Measurements from ENCODE around the gene PEX13.

PEX13 gene

GRCh38 chr2:60976256-60976850 lies 41.2 kb upstream of the PEX13 start:
- Histone ChIP-seq H2AFZ (ENCODE audit: low read depth) (no peak overlapping the region), H3K4me2 (no peak overlapping the region), H3K79me2 (ENCODE audit: insufficient read depth, low read depth) (no peaks in the 10 kb centered on the region), H3K27me3 (ENCODE audit: insufficient read depth, low read depth) (no peaks in the 10 kb centered on the region), H3K36me3 (ENCODE audit: insufficient read depth) (no peaks in the 10 kb centered on the region), H3K4me3 (IDR thresholded peaks at IDR 0.05; ENCODE audit: insufficient read depth, low read depth, low read length) (no peak overlapping the region), H3K27ac (no peak overlapping the region), H3K4me1 (ENCODE audit: low read depth, poor library complexity, severe bottlenecking) (peaks cover 33% of the 10 kb centered on the region), H4K20me1 (ENCODE audit: insufficient read depth) (no peaks in the 10 kb centered on the region), H3K9ac (no peak overlapping the region)
- TF ChIP-seq CTCF (conservative IDR thresholded peaks at IDR 0.05; ENCODE audit: low read depth, low read length) = no peak

- Histone ChIP-seq H3K36me3 (ENCODE audit: insufficient read depth) (no peaks in the 10 kb centered on the region), H3K4me1 (ENCODE audit: low read depth, poor library complexity, severe bottlenecking) (peaks cover 37% of the 10 kb centered on the region), H3K4me2 (no peak overlapping the region), H3K79me2 (ENCODE audit: insufficient read depth, low read depth) (no peaks in the 10 kb centered on the region), H3K27ac (no peak overlapping the region), H3K27me3 (ENCODE audit: insufficient read depth, low read depth) (no peaks in the 10 kb centered on the region), H3K4me3 (IDR thresholded peaks at IDR 0.05; ENCODE audit: insufficient read depth, low read depth, low read length) (no peak overlapping the region), H3K9ac (no peak overlapping the region), H4K20me1 (ENCODE audit: insufficient read depth) (no peaks in the 10 kb centered on the region), H2AFZ (ENCODE audit: low read depth) (no peak overlapping the region)
- no peak for TF ChIP-seq CTCF (conservative IDR thresholded peaks at IDR 0.05; ENCODE audit: low read depth, low read length)
Measured at GRCh38 chr2:60976875-60977561, 40.5 kb upstream of the PEX13 start.

GRCh38 chr2:60977562-60977895 lies 40.0 kb upstream of the PEX13 start:
- Histone ChIP-seq H3K27me3 (ENCODE audit: insufficient read depth, low read depth) (no peaks in the 10 kb centered on the region), H3K4me1 (ENCODE audit: low read depth, poor library complexity, severe bottlenecking) (peaks cover 37% of the 10 kb centered on the region), H3K4me2 (no peak overlapping the region), H4K20me1 (ENCODE audit: insufficient read depth) (no peaks in the 10 kb centered on the region), H2AFZ (ENCODE audit: low read depth) (no peak overlapping the region), H3K9ac (no peak overlapping the region), H3K27ac (no peak overlapping the region), H3K4me3 (IDR thresholded peaks at IDR 0.05; ENCODE audit: insufficient read depth, low read depth, low read length) (no peak overlapping the region), H3K36me3 (ENCODE audit: insufficient read depth) (no peaks in the 10 kb centered on the region), H3K79me2 (ENCODE audit: insufficient read depth, low read depth) (no peaks in the 10 kb centered on the region)
- no peak for TF ChIP-seq CTCF (conservative IDR thresholded peaks at IDR 0.05; ENCODE audit: low read depth, low read length)

- H3K9ac ChIP-seq = no peak overlapping the region
- no peaks in the 10 kb centered on the region for H3K79me2 ChIP-seq (ENCODE audit: insufficient read depth, low read depth)
- H3K27ac ChIP-seq = no peak overlapping the region
- no peaks in the 10 kb centered on the region for H3K36me3 ChIP-seq (ENCODE audit: insufficient read depth)
- H3K4me2 ChIP-seq = no peak overlapping the region; the same call in 1 of the 2 replicates
- no peak overlapping the region for H3K4me3 ChIP-seq (IDR thresholded peaks at IDR 0.05; ENCODE audit: insufficient read depth, low read depth, low read length)
- peaks cover 37% of the 10 kb centered on the region for H3K4me1 ChIP-seq (ENCODE audit: low read depth, poor library complexity, severe bottlenecking)
- no peaks in the 10 kb centered on the region for H3K27me3 ChIP-seq (ENCODE audit: insufficient read depth, low read depth)
- H4K20me1 ChIP-seq (ENCODE audit: insufficient read depth) = no peaks in the 10 kb centered on the region
- H2AFZ ChIP-seq (ENCODE audit: low read depth) = no peak overlapping the region
- TF ChIP-seq CTCF (conservative IDR thresholded peaks at IDR 0.05; ENCODE audit: low read depth, low read length) = no peak
Measured at GRCh38 chr2:60979231-60979630, 38.3 kb upstream of the PEX13 start.
